ENCODE data around the gene ROBO2.

Gene ROBO2

GRCh38 chr3:77039606-77040171 is at the start of gene ROBO2:
ROBO2 (plus strand) TSS chr3:77040099; CDS start chr3:77040786, 687 bp downstream.
- DNase-seq: peak; percentile 79 to 82

- DNase-seq: no peak
Measured at GRCh38 chr3:76990606-76991005, 49.3 kb upstream of the ROBO2 start.

- no peak for DNase-seq
Measured at GRCh38 chr3:76991165-76991564, 48.7 kb upstream of the ROBO2 start.

- no peak for DNase-seq
Measured at GRCh38 chr3:76997733-76998132, 42.2 kb upstream of the ROBO2 start.

GRCh38 chr3:76998555-76998954 is 41.3 kb upstream of the ROBO2 start:
- no peak for DNase-seq

GRCh38 chr3:77001062-77001701 is 38.7 kb upstream of the ROBO2 start:
- DNase-seq: no peak

- no peak for DNase-seq
Measured at GRCh38 chr3:77014226-77014625, 25.7 kb upstream of the ROBO2 start.

- no peak for DNase-seq
Measured at GRCh38 chr3:77025471-77025870, 14.4 kb upstream of the ROBO2 start.

- DNase-seq: no peak
Measured at GRCh38 chr3:77026904-77027634, 12.8 kb upstream of the ROBO2 start.

- DNase-seq: no peak
Measured at GRCh38 chr3:77028005-77028404, 11.9 kb upstream of the ROBO2 start.

- DNase-seq: peak; percentile 92 to 93
Measured at GRCh38 chr3:77038468-77038929, 1.4 kb upstream of the ROBO2 start.

- peak; percentile 51 to 70 for DNase-seq
Measured at GRCh38 chr3:77038930-77039605, 831 bp upstream of the ROBO2 start.

- no peak for DNase-seq
Measured at GRCh38 chr3:77040216-77040615, 317 bp downstream of the ROBO2 start.

GRCh38 chr3:77040926-77041722 is 1.2 kb downstream of the ROBO2 start:
- peak; percentile 32 to 46 for DNase-seq

GRCh38 chr3:77041811-77042210 is 1.9 kb downstream of the ROBO2 start:
- DNase-seq: peak in 1 of 2 experiments; percentile 4

- DNase-seq: no peak
Measured at GRCh38 chr3:77042343-77042742, 2.4 kb downstream of the ROBO2 start.

GRCh38 chr3:77042882-77043281 is 3.0 kb downstream of the ROBO2 start:
- DNase-seq: peak; percentile 41 to 43

GRCh38 chr3:77045686-77046085 is 5.8 kb downstream of the ROBO2 start:
- no peak for DNase-seq

- no peak for DNase-seq
Measured at GRCh38 chr3:77048186-77048585, 8.3 kb downstream of the ROBO2 start.

GRCh38 chr3:77051591-77051990 is 11.7 kb downstream of the ROBO2 start:
- DNase-seq: no peak

- no peak for DNase-seq
Measured at GRCh38 chr3:77052051-77052501, 12.2 kb downstream of the ROBO2 start.
